ENCODE data around the gene CCDC40. TPM values are rescaled to one million over a fixed set of nuclear protein-coding genes. Genes with fewer than 3 reads are reported as not detected.
A peak's percentile ranks its signal among the peaks of the same experiment; 100 is the strongest.

CCDC40 gene
- total and polyA plus RNA-seq, 9 of the 15 experiments (the other 6 are each of a cell fraction or from before 2014, with no cell fraction given) = 0.07 to 0.33 TPM; not detected in 7

DNA sequence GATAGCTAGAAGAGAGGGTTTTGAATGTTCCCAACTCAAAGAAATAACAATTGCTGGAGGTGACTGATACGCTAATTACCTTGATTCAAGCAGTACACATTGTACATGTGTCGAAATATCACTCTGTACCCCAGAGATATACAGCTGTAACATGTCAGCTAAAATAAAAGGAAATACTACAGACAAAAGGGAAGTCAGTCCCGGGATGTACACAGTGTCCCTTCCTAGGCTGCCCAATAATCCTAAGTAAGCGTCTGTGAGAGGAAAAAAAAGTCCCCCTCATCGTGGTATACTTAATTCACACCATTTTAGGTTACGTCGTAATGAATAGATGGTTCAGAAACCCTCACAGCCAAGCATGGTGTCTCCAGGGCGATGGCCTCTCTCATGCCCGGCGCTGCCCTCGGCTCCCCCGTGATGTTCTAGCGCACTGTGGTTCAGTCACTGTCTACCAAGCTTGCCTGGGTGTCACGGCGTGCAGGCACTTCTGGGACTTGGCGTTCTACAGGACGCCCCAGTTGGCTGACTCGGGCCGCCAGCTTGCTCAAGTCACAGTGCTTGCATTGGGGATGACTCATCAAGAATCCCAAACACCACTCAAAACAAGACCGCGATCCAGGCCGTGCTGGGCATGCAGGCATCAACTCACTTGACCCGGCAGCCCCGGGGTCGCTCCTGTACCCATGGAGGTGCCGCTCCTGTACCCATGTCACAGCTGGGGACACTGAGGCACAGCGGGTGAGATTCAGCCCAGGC, 27.6 kb downstream of the CCDC40 start (continued):
- TF ChIP-seq ATF7 (IDR thresholded peaks at IDR 0.05) = 0 out of 2 replicates have a peak, but pooled peaks have one; percentile 26
- TF ChIP-seq PCBP2 (IDR thresholded peaks at IDR 0.05; ENCODE audit: low read depth, low read length, poor library complexity, severe bottlenecking) = no peak
- TF ChIP-seq, protein P1, sequence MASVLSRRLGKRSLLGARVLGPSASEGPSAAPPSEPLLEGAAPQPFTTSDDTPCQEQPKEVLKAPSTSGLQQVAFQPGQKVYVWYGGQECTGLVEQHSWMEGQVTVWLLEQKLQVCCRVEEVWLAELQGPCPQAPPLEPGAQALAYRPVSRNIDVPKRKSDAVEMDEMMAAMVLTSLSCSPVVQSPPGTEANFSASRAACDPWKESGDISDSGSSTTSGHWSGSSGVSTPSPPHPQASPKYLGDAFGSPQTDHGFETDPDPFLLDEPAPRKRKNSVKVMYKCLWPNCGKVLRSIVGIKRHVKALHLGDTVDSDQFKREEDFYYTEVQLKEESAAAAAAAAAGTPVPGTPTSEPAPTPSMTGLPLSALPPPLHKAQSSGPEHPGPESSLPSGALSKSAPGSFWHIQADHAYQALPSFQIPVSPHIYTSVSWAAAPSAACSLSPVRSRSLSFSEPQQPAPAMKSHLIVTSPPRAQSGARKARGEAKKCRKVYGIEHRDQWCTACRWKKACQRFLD (CRISPR knock-in tag; IDR thresholded peaks at IDR 0.05) = no peak
- no peak for TF ChIP-seq MAX (CRISPR knock-in tag; IDR thresholded peaks at IDR 0.05)
- no peak for TF ChIP-seq THRB (CRISPR knock-in tag; conservative IDR thresholded peaks at IDR 0.05)
- no peak for TF ChIP-seq CREM (IDR thresholded peaks at IDR 0.05; ENCODE audit: low read depth)
- no peak for TF ChIP-seq SAP30 (IDR thresholded peaks at IDR 0.05; ENCODE audit: borderline replicate concordance, insufficient read depth, low read depth, low read length, poor library complexity, severe bottlenecking)
- no peak for TF ChIP-seq CBX2 (IDR thresholded peaks at IDR 0.05; ENCODE audit: insufficient read depth, low read length, poor library complexity, severe bottlenecking)
- no peak for TF ChIP-seq MYNN (IDR thresholded peaks at IDR 0.05)
- no peak for TF ChIP-seq MYNN (CRISPR knock-in tag; IDR thresholded peaks at IDR 0.05)
- peak; percentile 73 for TF ChIP-seq MAFK (IDR thresholded peaks at IDR 0.05; ENCODE audit: low read length)
- TF ChIP-seq HMG20B (CRISPR knock-in tag; IDR thresholded peaks at IDR 0.05) = no peak
- TF ChIP-seq, protein P2, sequence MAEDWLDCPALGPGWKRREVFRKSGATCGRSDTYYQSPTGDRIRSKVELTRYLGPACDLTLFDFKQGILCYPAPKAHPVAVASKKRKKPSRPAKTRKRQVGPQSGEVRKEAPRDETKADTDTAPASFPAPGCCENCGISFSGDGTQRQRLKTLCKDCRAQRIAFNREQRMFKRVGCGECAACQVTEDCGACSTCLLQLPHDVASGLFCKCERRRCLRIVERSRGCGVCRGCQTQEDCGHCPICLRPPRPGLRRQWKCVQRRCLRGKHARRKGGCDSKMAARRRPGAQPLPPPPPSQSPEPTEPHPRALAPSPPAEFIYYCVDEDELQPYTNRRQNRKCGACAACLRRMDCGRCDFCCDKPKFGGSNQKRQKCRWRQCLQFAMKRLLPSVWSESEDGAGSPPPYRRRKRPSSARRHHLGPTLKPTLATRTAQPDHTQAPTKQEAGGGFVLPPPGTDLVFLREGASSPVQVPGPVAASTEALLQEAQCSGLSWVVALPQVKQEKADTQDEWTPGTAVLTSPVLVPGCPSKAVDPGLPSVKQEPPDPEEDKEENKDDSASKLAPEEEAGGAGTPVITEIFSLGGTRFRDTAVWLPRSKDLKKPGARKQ (CRISPR knock-in tag; IDR thresholded peaks at IDR 0.05) = peak; percentile 93
- no peak for TF ChIP-seq CC2D1A (IDR thresholded peaks at IDR 0.05)
- TF ChIP-seq MAFG (tag; conservative IDR thresholded peaks at IDR 0.05) = peak; percentile 96
- no peak for TF ChIP-seq CBX1 (IDR thresholded peaks at IDR 0.05; ENCODE audit: low read depth)
- TF ChIP-seq E2F4 (CRISPR knock-in tag; IDR thresholded peaks at IDR 0.05; ENCODE audit: low read depth) = no peak
- no peak for TF ChIP-seq ZNF175 (CRISPR knock-in tag; IDR thresholded peaks at IDR 0.05; ENCODE audit: low read depth)
- peak; percentile 39 for TF ChIP-seq HMGN3 (IDR thresholded peaks at IDR 0.05; ENCODE audit: borderline replicate concordance, extremely low read depth, insufficient read length, low read depth, low read length)
- TF ChIP-seq NFATC3 (IDR thresholded peaks at IDR 0.05) = no peak

All from K562 (cell line).